C4-2B (cell line): Measurements from ENCODE around the gene CDYL.

ENCODE experiments used
- H3K27ac ChIP-seq: fragments of 450-650 bp; 2 replicates; pipeline ENCODE4 v1.5.1; 2017
- ZFX ChIP-seq: fragments of 450-650 bp; IDR thresholded peaks from 2 replicates; pipeline ENCODE4 v1.6.1; 2017
- TF ChIP-seq, protein P1 (sequence below): fragments of 450-650 bp; conservative IDR thresholded peaks from 2 replicates; pipeline ENCODE4 v1.5.1; 2017; ENCODE audit warnings: mild to moderate bottlenecking

Gene CDYL

DNA sequence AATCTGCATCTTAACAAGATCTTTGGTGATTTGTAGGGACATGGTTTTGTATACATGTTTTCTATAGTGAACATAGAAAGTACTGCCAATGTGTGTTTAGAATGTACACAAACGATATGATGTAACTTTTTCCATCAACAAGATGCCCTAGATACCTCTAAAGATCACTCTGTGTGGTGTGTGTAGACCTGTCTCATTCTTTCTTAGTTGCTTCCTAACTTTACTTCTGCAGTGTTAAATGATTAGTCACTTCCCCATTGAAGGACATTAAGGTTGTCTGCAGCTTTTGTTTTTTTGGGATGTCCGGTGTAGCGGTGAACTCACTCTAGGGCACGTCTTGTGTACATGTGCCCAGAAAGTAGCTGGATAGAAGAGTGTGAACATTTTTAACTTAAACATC lies 35.9 kb downstream of the CDYL start:
- no peak overlapping the region for H3K27ac ChIP-seq
- TF ChIP-seq, protein P1, sequence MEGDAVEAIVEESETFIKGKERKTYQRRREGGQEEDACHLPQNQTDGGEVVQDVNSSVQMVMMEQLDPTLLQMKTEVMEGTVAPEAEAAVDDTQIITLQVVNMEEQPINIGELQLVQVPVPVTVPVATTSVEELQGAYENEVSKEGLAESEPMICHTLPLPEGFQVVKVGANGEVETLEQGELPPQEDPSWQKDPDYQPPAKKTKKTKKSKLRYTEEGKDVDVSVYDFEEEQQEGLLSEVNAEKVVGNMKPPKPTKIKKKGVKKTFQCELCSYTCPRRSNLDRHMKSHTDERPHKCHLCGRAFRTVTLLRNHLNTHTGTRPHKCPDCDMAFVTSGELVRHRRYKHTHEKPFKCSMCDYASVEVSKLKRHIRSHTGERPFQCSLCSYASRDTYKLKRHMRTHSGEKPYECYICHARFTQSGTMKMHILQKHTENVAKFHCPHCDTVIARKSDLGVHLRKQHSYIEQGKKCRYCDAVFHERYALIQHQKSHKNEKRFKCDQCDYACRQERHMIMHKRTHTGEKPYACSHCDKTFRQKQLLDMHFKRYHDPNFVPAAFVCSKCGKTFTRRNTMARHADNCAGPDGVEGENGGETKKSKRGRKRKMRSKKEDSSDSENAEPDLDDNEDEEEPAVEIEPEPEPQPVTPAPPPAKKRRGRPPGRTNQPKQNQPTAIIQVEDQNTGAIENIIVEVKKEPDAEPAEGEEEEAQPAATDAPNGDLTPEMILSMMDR, result no peak
- TF ChIP-seq ZFX, result no peak

- no peak overlapping the region for H3K27ac ChIP-seq
- TF ChIP-seq ZFX, result no peak
- TF ChIP-seq, protein P1, result no peak
These were observed 36.9 kb downstream of the CDYL start for GRCh38 chr6:4813055-4813454.

DNA sequence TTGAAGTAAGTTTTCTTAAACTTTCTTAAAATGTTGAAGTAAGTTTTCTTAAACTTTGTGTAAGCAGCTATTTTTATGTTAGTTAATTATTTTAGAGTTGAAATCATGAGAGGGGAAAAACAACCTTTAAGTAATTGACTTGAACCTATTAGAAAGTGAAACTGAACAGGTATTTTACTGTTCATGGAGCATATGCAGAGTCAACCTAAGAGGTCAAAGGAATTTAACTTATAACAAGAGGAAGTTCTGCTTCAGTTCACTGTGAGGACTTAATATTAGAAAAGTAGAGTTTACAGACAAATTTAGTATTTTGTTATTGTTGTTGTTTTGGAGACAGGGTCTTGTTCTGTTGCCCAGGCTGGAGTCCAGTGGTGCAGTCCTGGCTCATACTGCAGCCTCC lies 38.0 kb downstream of the CDYL start:
- no peak overlapping the region for H3K27ac ChIP-seq
- TF ChIP-seq, protein P1, result no peak
- TF ChIP-seq ZFX, result no peak

DNA sequence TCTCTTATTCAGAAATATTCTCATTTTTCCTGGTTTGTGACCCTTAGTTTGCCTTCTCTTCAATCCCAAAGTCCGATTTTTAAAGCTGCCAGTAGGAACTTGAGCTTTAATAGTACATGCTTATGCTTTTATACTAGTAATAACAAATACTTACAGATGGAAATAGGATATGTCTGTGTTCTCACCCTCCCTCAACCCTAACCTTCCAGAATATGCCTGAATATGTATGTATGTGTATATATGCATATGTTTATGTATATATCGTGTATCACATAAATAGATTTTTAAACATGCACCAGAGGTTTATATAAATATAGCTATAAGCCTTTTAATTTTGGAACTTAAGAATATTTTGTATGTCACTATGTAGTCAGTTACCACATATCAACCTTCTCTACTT lies 38.8 kb downstream of the CDYL start:
- no peak overlapping the region for H3K27ac ChIP-seq
- no peak for TF ChIP-seq ZFX
- TF ChIP-seq, protein P1, result no peak

- TF ChIP-seq, protein P1, result no peak
- TF ChIP-seq ZFX, result no peak
- H3K27ac ChIP-seq, result no peak overlapping the region
These were observed 39.4 kb downstream of the CDYL start for GRCh38 chr6:4815584-4815983.

- TF ChIP-seq, protein P1, result no peak
- TF ChIP-seq ZFX, result no peak
- no peak overlapping the region for H3K27ac ChIP-seq
These were observed 40.7 kb downstream of the CDYL start for GRCh38 chr6:4816904-4817303.

DNA sequence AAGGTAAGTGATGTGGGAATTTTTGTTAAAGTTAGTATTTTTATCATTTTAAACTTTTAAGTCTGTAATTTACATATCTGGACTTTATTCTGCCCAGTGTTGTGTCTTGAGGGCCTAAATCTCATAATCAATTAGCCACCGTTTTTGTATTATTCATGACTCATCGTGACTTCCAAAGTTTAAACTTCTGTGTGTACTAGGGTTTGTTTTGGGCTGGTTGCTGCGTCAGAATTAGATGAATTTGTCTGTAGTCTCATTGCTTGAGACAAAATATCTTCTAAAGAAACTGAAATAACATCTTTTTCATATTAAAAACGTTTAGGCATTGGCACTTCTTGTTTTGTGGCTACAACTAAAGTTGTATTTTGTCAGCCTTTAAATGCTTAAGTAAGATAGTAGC lies 41.3 kb downstream of the CDYL start:
- no peak for TF ChIP-seq ZFX
- TF ChIP-seq, protein P1, result no peak
- no peak overlapping the region for H3K27ac ChIP-seq
